Gastroesophageal sphincter (tissue), 3 donors: Measurements from ENCODE around the gene TSPAN5.

Experiments used
- CTCF ChIP-seq, 4 experiments: fragments of 200-600 bp in 2 of 4; fragments of 450-650 bp in 2 of 4; sonication (generic) in 1 of 4; IDR thresholded peaks; one replicate each; pipeline ENCODE4 v1.5.1; 2017 to 2019; ENCODE audit warnings: antibody characterized with exemption in 4 of 4, mild to moderate bottlenecking in 2 of 4, moderate library complexity in 2 of 4
- EP300 ChIP-seq: sonication (generic); formaldehyde crosslinking; IDR thresholded peaks from one replicate; pipeline ENCODE4 v1.6.1; 2017; ENCODE audit warnings: antibody characterized with exemption, mild to moderate bottlenecking
- POLR2A ChIP-seq, 2 donors: fragments of 450-650 bp; IDR thresholded peaks; one replicate each; pipeline ENCODE4 v1.6.1; 2017; ENCODE audit warnings: antibody characterized with exemption in 2 of 2, mild to moderate bottlenecking in 2 of 2, moderate library complexity in 1 of 2
- POLR2AphosphoS5 ChIP-seq: sonication (generic); formaldehyde crosslinking; IDR thresholded peaks from one replicate; pipeline ENCODE4 v1.6.1; 2017; ENCODE audit warnings: antibody characterized with exemption

- TF ChIP-seq CTCF (IDR thresholded peaks at IDR 0.05) (no peak), EP300 (no peak), POLR2A (IDR thresholded peaks at IDR 0.05) (no peak), POLR2AphosphoS5 (no peak)
Observed at GRCh38 chr4:98517218-98518021, 141.0 kb downstream of the TSPAN5 start.
